HEK293 (cell line): Measurements from ENCODE around the gene SYNPO2.

Experiments
- CTCF ChIA-PET: fragments of 350-600 bp; formaldehyde crosslinking; extraction: SDS; loops from one replicate; lab custom pipeline; 2021; ENCODE audit warnings: antibody characterized with exemption; lab: Yijun Ruan, JAX
- POLR2A ChIA-PET: fragments of 300-600 bp; formaldehyde crosslinking; extraction: SDS; loops from one replicate; lab custom pipeline; 2020; ENCODE audit warnings: antibody characterized with exemption, inconsistent platforms; lab: Yijun Ruan, JAX
- H3K27ac ChIP-seq: fragments of 200-500 bp; sonication (Bioruptor generic); 2 replicates; pipeline ENCODE4 v1.5.1; 2014; ENCODE audit warnings: low read depth, low read length, control low read depth, inconsistent platforms; ENCODE audit errors: extremely low read depth
- H3K36me3 ChIP-seq, 2 experiments: fragments of 200-500 bp in 1 of 2; sonication (Bioruptor generic) in 1 of 2; 1 replicate in 1 of 2; 2 replicates in 1 of 2; pipeline ENCODE4 v1.5.1; 2014 to 2017; ENCODE audit warnings: inconsistent platforms in 2 of 2, low read length in 2 of 2; ENCODE audit not compliant: control insufficient read depth in 2 of 2, insufficient read depth in 1 of 2
- H3K4me1 ChIP-seq: fragments of 200-500 bp; sonication (Bioruptor generic); 2 replicates; pipeline ENCODE4 v1.5.1; 2014; ENCODE audit warnings: mild to moderate bottlenecking, low read length, inconsistent platforms; ENCODE audit not compliant: control insufficient read depth, insufficient read depth
- H3K4me3 ChIP-seq: 2 replicates; pipeline ENCODE4 v1.5.1; 2011; ENCODE audit warnings: low read depth, mild to moderate bottlenecking, control low read depth, low read length, moderate library complexity
- H3K9me3 ChIP-seq: fragments of 200-500 bp; sonication (Bioruptor generic); 2 replicates; pipeline ENCODE4 v1.5.1; 2014; ENCODE audit warnings: low read depth, low read length, inconsistent platforms; ENCODE audit not compliant: control insufficient read depth, insufficient read depth
- CTCF ChIP-seq: fragments of 450-650 bp; formaldehyde crosslinking; IDR thresholded peaks from 2 replicates; pipeline ENCODE4 v1.5.1; 2016; ENCODE audit warnings: missing biosample characterization, missing genetic modification characterization
- FEZF1 ChIP-seq: fragments of 450-650 bp; formaldehyde crosslinking; IDR thresholded peaks from 2 replicates; pipeline ENCODE4 v1.5.1; 2016; ENCODE audit warnings: missing biosample characterization, missing genetic modification characterization
- GLIS2 ChIP-seq: fragments of 450-650 bp; formaldehyde crosslinking; IDR thresholded peaks from 2 replicates; pipeline ENCODE4 v1.5.1; 2016; ENCODE audit warnings: missing biosample characterization, missing genetic modification characterization
- HOXA7 ChIP-seq: sonication (generic); formaldehyde crosslinking; IDR thresholded peaks from 2 replicates; pipeline ENCODE4 v1.8.1; 2022; ENCODE audit warnings: missing genetic modification reagents, borderline replicate concordance
- INSM2 ChIP-seq: fragments of 450-650 bp; formaldehyde crosslinking; IDR thresholded peaks from 2 replicates; pipeline ENCODE4 v1.5.1; 2016; ENCODE audit warnings: missing biosample characterization, missing genetic modification characterization
- KLF7 ChIP-seq: fragments of 450-650 bp; formaldehyde crosslinking; IDR thresholded peaks from 2 replicates; pipeline ENCODE4 v1.5.1; 2016; ENCODE audit warnings: missing biosample characterization, missing genetic modification characterization, borderline replicate concordance
- SALL2 ChIP-seq: fragments of 450-650 bp; formaldehyde crosslinking; IDR thresholded peaks from 2 replicates; pipeline ENCODE4 v1.5.0; 2017; ENCODE audit warnings: missing biosample characterization, mild to moderate bottlenecking, missing genetic modification characterization, borderline replicate concordance
- SETDB1 ChIP-seq: IDR thresholded peaks from one replicate; pipeline ENCODE4 v1.6.1; 2017; ENCODE audit warnings: mild to moderate bottlenecking, low read length, moderate library complexity, mixed read lengths; ENCODE audit not compliant: insufficient read length
- ZBTB10 ChIP-seq: fragments of 450-650 bp; formaldehyde crosslinking; IDR thresholded peaks from 2 replicates; pipeline ENCODE4 v1.5.1; 2016; ENCODE audit warnings: missing biosample characterization, missing genetic modification characterization
- ZBTB20 ChIP-seq: fragments of 450-650 bp; formaldehyde crosslinking; IDR thresholded peaks from 2 replicates; pipeline ENCODE4 v1.5.1; 2016; ENCODE audit warnings: missing biosample characterization, missing genetic modification characterization
- ZNF138 ChIP-seq: fragments of 450-650 bp; formaldehyde crosslinking; IDR thresholded peaks from 2 replicates; pipeline ENCODE4 v1.5.1; 2016; ENCODE audit warnings: missing biosample characterization, missing genetic modification characterization, borderline replicate concordance
- ZNF157 ChIP-seq: fragments of 450-650 bp; formaldehyde crosslinking; IDR thresholded peaks from 2 replicates; pipeline ENCODE4 v1.5.1; 2016; ENCODE audit warnings: missing biosample characterization, missing genetic modification characterization
- ZNF174 ChIP-seq: fragments of 450-650 bp; formaldehyde crosslinking; IDR thresholded peaks from 2 replicates; pipeline ENCODE4 v1.5.0; 2017; ENCODE audit warnings: missing biosample characterization, mild to moderate bottlenecking, missing genetic modification characterization
- ZNF202 ChIP-seq: fragments of 450-650 bp; formaldehyde crosslinking; IDR thresholded peaks from 2 replicates; pipeline ENCODE4 v1.5.1; 2016; ENCODE audit warnings: missing biosample characterization, missing genetic modification characterization, borderline replicate concordance
- ZNF214 ChIP-seq: fragments of 450-650 bp; formaldehyde crosslinking; IDR thresholded peaks from 2 replicates; pipeline ENCODE4 v1.5.1; 2017; ENCODE audit warnings: missing biosample characterization, mild to moderate bottlenecking, missing genetic modification characterization, borderline replicate concordance
- ZNF239 ChIP-seq: fragments of 450-650 bp; formaldehyde crosslinking; IDR thresholded peaks from 2 replicates; pipeline ENCODE4 v1.5.1; 2016; ENCODE audit warnings: missing biosample characterization, missing genetic modification characterization
- ZNF354C ChIP-seq: fragments of 450-650 bp; formaldehyde crosslinking; IDR thresholded peaks from 2 replicates; pipeline ENCODE4 v1.5.1; 2016; ENCODE audit warnings: missing biosample characterization, missing genetic modification characterization, low read depth, borderline replicate concordance
- ZNF404 ChIP-seq: fragments of 450-650 bp; formaldehyde crosslinking; IDR thresholded peaks from 2 replicates; pipeline ENCODE4 v1.5.1; 2017; ENCODE audit warnings: missing biosample characterization, missing genetic modification characterization
- ZNF555 ChIP-seq: fragments of 450-650 bp; formaldehyde crosslinking; conservative IDR thresholded peaks from 2 replicates; pipeline ENCODE4 v1.5.1; 2017; ENCODE audit warnings: missing biosample characterization, mild to moderate bottlenecking, missing genetic modification characterization, inconsistent platforms
- ZNF610 ChIP-seq: fragments of 450-650 bp; formaldehyde crosslinking; IDR thresholded peaks from 2 replicates; pipeline ENCODE4 v1.5.1; 2016; ENCODE audit warnings: missing biosample characterization, missing genetic modification characterization, borderline replicate concordance
- ZNF623 ChIP-seq: fragments of 450-650 bp; formaldehyde crosslinking; IDR thresholded peaks from 2 replicates; pipeline ENCODE4 v1.5.1; 2016; ENCODE audit warnings: missing biosample characterization, missing genetic modification characterization
- ZNF776 ChIP-seq: fragments of 450-650 bp; formaldehyde crosslinking; IDR thresholded peaks from 2 replicates; pipeline ENCODE4 v1.5.0; 2017; ENCODE audit warnings: missing biosample characterization, missing genetic modification characterization, borderline replicate concordance
- ZNF843 ChIP-seq: fragments of 450-650 bp; formaldehyde crosslinking; IDR thresholded peaks from 2 replicates; pipeline ENCODE4 v1.5.1; 2016; ENCODE audit warnings: missing biosample characterization, missing genetic modification characterization
- ZSCAN30 ChIP-seq: fragments of 450-650 bp; IDR thresholded peaks from 2 replicates; pipeline ENCODE4 v1.5.1; 2018; ENCODE audit warnings: missing biosample characterization, mild to moderate bottlenecking, missing genetic modification characterization, moderate library complexity
- TF ChIP-seq, protein P1 (sequence below): fragments of 450-650 bp; formaldehyde crosslinking; IDR thresholded peaks from 2 replicates; pipeline ENCODE4 v1.5.1; 2016; ENCODE audit warnings: missing biosample characterization, missing genetic modification characterization, low read depth
- TF ChIP-seq, protein P2 (sequence below): fragments of 450-650 bp; formaldehyde crosslinking; IDR thresholded peaks from 2 replicates; pipeline ENCODE4 v1.5.1; 2017; ENCODE audit warnings: missing biosample characterization, missing genetic modification characterization

The SYNPO2 gene

DNA sequence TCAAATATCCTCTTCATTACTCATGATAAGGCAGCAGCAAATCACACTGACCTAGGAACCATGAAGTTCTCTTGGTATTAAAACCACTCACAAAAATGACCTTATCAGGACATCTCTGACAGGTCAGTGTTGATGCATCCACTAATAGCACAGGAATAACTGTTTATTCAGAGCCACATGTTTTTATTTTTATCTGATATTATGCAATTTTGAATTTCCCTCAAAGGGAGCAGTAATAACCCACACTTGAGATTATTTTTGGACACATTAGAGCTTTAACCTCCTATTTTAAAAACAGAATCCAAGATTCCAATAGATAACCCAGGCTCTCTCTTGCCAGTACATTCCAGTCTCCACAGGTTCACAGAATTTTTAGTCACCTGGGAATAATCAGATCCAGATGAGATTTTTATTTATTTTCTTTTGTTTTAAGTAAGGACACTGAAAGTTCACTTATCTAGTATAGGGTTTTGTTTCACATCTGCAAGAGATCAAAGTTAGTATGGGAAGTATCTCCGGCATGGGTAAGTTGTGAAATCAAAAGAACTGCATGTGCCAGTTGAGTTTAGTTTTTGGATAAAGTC, 210.7 kb downstream of the SYNPO2 start:
- no peaks in the 10 kb centered on the region for H3K36me3 ChIP-seq
- no peaks in the 10 kb centered on the region for H3K9me3 ChIP-seq
- ChIA-PET POLR2A (no interaction called here), CTCF (no interaction called here)
- H3K27ac ChIP-seq, result no peak overlapping the region
- TF ChIP-seq ZNF776 (tag by site-specific recombination), result no peak
- TF ChIP-seq ZNF174 (tag by site-specific recombination), result no peak
- no peak for TF ChIP-seq ZSCAN30 (tag by site-specific recombination)
- TF ChIP-seq ZNF214, result no peak
- no peak for TF ChIP-seq ZNF157 (tag by site-specific recombination)
- TF ChIP-seq, protein P1, sequence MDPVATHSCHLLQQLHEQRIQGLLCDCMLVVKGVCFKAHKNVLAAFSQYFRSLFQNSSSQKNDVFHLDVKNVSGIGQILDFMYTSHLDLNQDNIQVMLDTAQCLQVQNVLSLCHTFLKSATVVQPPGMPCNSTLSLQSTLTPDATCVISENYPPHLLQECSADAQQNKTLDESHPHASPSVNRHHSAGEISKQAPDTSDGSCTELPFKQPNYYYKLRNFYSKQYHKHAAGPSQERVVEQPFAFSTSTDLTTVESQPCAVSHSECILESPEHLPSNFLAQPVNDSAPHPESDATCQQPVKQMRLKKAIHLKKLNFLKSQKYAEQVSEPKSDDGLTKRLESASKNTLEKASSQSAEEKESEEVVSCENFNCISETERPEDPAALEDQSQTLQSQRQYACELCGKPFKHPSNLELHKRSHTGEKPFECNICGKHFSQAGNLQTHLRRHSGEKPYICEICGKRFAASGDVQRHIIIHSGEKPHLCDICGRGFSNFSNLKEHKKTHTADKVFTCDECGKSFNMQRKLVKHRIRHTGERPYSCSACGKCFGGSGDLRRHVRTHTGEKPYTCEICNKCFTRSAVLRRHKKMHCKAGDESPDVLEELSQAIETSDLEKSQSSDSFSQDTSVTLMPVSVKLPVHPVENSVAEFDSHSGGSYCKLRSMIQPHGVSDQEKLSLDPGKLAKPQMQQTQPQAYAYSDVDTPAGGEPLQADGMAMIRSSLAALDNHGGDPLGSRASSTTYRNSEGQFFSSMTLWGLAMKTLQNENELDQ (tag by site-specific recombination), result no peak
- TF ChIP-seq KLF7 (tag by site-specific recombination), result no peak
- TF ChIP-seq ZNF843 (tag by site-specific recombination), result no peak
- no peak for TF ChIP-seq ZNF138
- TF ChIP-seq CTCF (tag by site-specific recombination), result no peak
- H3K4me1 ChIP-seq, result no peaks in the 10 kb centered on the region
- H3K4me3 ChIP-seq, result no peak overlapping the region

GRCh38 chr4:119100655-119101054, 212.0 kb downstream of the SYNPO2 start:
- ChIA-PET POLR2A (no interaction called here), CTCF (interaction anchor here (0.6 kb wide), 1 partner anchor 454 kb away, joined by 3 read pairs; no protein-coding TSS in a partner anchor)
- TF ChIP-seq HOXA7 (CRISPR knock-in tag) (no peak), ZNF623 (tag by site-specific recombination) (no peak), ZNF202 (tag by site-specific recombination) (no peak), GLIS2 (no peak), SETDB1 (no peak), FEZF1 (tag by site-specific recombination) (no peak), ZBTB20 (tag by site-specific recombination) (no peak), SALL2 (tag by site-specific recombination) (no peak), ZNF555 (no peak), INSM2 (tag by site-specific recombination) (no peak), ZNF404 (tag by site-specific recombination) (no peak), ZNF610 (tag by site-specific recombination) (no peak), ZBTB10 (tag by site-specific recombination) (no peak), ZNF354C (tag by site-specific recombination) (no peak), ZNF239 (tag by site-specific recombination) (no peak)
- TF ChIP-seq, protein P2, sequence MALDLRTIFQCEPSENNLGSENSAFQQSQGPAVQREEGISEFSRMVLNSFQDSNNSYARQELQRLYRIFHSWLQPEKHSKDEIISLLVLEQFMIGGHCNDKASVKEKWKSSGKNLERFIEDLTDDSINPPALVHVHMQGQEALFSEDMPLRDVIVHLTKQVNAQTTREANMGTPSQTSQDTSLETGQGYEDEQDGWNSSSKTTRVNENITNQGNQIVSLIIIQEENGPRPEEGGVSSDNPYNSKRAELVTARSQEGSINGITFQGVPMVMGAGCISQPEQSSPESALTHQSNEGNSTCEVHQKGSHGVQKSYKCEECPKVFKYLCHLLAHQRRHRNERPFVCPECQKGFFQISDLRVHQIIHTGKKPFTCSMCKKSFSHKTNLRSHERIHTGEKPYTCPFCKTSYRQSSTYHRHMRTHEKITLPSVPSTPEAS (tag by site-specific recombination), result no peak
- no peaks in the 10 kb centered on the region for H3K36me3 ChIP-seq
- no peak overlapping the region for H3K27ac ChIP-seq
- H3K4me1 ChIP-seq, result no peaks in the 10 kb centered on the region
- no peak overlapping the region for H3K4me3 ChIP-seq
- no peaks in the 10 kb centered on the region for H3K9me3 ChIP-seq
